HG03135 (cell line): Measurements from ENCODE around the gene CCL26.

Experiments used
- ATAC-seq: cut with Tn5 transposase; IDR thresholded peaks from one replicate; pipeline ENCODE4 v1.9.1; 2021; ENCODE audit warnings: mild to moderate bottlenecking, moderate library complexity; ENCODE audit not compliant: unreplicated experiment

CCL26 gene, protein sequence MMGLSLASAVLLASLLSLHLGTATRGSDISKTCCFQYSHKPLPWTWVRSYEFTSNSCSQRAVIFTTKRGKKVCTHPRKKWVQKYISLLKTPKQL

DNA sequence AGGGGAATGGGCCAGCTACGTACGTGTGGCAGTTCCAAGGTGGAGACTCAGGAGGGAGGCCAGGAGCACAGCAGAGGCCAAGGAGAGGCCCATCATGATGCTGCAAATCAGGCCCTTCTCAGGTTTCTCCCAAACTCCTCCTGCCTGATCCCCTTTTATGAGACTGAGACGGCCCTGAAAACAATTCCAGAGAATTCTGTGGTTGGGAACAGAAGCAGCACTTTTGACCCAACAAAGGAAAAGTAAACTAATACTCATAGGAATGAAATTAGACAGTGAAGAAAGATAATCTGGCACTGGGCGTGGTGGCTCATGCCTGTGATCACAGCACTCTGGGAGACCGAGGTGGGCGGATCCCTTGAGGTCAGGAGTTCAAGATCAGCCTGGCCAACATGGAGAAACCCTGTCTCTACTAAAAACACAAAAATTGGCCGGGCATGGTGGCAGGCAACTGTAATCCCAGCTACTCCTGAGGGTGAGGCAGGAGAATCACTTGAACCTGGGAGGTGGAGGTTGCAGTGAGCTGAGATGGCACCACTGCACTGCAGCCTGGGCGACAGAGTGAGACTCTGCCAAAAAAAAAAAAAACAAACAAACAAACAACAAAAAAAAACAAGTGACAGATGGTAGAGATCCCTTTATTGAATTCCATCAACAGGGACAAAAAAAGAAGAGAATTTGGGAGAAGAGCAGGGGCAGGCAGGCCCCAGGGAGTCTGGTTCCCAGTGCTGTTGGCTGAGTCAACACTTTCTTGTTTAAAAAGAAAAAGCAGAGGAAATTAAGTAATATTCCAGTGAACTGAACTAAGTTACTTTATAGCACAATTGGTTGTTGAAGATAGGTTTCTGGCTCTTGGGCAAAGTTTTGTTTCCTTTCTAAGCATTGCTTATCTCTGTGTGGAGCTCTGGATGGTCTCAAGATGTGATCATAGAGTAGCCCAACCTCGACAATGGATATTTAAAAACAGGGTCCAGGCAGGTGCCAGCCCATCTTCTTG lies at the start of gene CCL26:
TSS of gene CCL26 (minus strand) at position 131 of the 997 bp plus-strand sequence. CDS start at position 96, 35 bp downstream.
- no peak for ATAC-seq

GRCh38 chr7:75820688-75821087 lies 48.7 kb upstream of the CCL26 start:
- no peak for ATAC-seq

GRCh38 chr7:75819711-75820110 lies 47.7 kb upstream of the CCL26 start:
- no peak for ATAC-seq

- no peak for ATAC-seq
Observed at GRCh38 chr7:75818472-75818871, 46.5 kb upstream of the CCL26 start.

DNA sequence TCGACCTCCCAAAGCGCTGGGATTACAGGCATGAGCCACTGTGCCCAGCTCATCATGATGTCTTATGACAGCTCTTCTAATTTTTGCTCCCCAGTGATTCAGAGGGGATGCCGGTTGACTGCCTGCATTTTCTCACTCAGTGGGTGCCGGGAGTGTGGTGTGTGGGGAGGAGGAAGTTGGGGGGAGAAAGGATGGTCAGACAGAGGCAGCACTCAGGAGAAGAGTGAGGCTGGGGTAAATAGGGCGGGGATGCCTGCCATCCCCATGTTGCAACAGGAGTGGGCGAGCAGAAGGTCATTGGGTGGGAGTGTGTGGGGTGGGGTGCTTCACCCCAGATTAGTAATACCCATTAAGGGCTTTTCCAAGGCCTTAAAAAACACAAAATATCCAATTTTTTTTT lies 45.1 kb upstream of the CCL26 start:
- no peak for ATAC-seq

- no peak for ATAC-seq
Observed at GRCh38 chr7:75815418-75816064, 43.5 kb upstream of the CCL26 start.

DNA sequence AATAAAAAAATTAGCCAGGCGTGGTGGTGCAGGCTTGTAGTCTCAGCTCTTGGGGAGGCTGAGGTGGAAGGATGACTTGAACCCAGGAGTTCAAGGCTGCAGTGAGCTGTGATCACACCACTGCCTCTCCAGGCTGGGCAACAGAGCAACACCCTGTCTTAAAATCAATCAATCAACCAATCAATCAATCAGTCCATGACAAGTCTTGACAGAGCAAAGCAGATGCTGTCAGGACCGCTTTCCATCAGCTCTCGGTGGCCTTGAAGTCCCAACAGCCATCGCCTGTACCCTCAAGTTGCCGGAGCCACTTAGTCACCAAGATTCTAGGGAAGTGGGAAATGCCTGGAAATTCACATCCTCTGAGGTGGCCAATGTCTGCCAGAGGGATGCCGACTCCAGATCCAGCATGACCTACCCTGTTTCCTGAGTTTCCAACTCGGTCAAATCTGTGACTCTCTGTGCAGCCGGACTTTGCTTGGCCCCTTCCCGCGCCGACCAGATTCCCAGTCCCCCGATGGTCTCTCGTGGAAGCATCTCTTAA lies 42.5 kb upstream of the CCL26 start:
- no peak for ATAC-seq

- ATAC-seq, result no peak
Observed at GRCh38 chr7:75813781-75814236, 41.8 kb upstream of the CCL26 start, which contains the start of gene CCL24. TSS of gene CCL24 (minus strand) at chr7:75813806. CDS start at chr7:75813715, 91 bp downstream.

GRCh38 chr7:75813084-75813483 lies 41.1 kb upstream of the CCL26 start:
- no peak for ATAC-seq

- ATAC-seq, result no peak
Observed at GRCh38 chr7:75811894-75812678, 40.1 kb upstream of the CCL26 start.

GRCh38 chr7:75809396-75809795 lies 37.4 kb upstream of the CCL26 start:
- no peak for ATAC-seq

GRCh38 chr7:75808106-75808505 lies 36.1 kb upstream of the CCL26 start:
- ATAC-seq, result no peak

- no peak for ATAC-seq
Observed at GRCh38 chr7:75807452-75807851, 35.4 kb upstream of the CCL26 start.

GRCh38 chr7:75806560-75807307 lies 34.7 kb upstream of the CCL26 start:
- ATAC-seq, result no peak

- ATAC-seq, result no peak
Observed at GRCh38 chr7:75804705-75805104, 32.7 kb upstream of the CCL26 start.

- no peak for ATAC-seq
Observed at GRCh38 chr7:75804004-75804403, 32.0 kb upstream of the CCL26 start.

DNA sequence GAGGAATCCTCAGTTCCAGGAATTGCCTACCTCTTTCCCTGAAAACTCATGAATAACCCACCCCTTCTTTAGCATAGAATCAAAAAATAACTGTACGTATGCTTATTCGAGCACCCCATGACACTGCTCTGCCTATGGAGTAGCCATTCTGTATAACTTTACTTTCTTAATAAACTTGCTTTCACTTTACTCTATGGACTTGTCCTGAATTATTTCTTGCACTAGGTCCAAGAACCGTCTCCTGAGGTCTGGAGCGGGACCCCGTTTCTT lies 30.5 kb upstream of the CCL26 start:
- no peak for ATAC-seq

DNA sequence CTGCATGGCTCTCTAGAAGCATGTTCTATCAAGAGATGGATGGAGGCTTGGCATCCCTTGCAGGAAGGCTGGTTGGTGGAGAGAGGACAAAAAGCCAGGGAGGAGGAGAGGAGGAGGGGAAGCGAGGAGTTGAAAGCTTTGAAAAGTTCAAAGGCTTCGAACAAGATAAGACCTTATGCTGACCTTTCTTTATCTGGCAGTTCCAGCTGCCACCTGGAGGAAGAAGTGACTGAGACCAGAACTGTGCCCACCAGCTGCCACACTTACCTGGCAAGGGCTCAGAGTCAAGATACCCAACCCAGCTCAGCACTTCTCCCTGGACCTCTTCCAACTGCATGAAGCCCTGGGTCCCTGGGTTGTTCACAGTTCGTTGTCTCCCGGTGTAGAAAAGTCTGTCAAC lies 26.8 kb upstream of the CCL26 start:
- ATAC-seq, result no peak

GRCh38 chr7:75796420-75796819 lies 24.4 kb upstream of the CCL26 start:
- no peak for ATAC-seq

GRCh38 chr7:75795831-75796285 lies 23.8 kb upstream of the CCL26 start:
- no peak for ATAC-seq
